ENCODE measurements around the gene TSC22D3.
"Not testable (repeated sequence)": the region's sequence is repeated elsewhere in the genome, so short reads cannot be mapped to it uniquely, and the experiment has no call there.

Gene TSC22D3

GRCh38 chrX:107712231-107713202 is 63.1 kb downstream of the TSC22D3 start:
- DNase-seq (ENCODE audit: low spot score), result peak; percentile 35

GRCh38 chrX:107711521-107712181 is 63.9 kb downstream of the TSC22D3 start:
- peak; percentile 20 for DNase-seq (ENCODE audit: low spot score)

GRCh38 chrX:107710617-107711391 is 64.8 kb downstream of the TSC22D3 start:
- DNase-seq (ENCODE audit: low spot score), result peak; percentile 91

GRCh38 chrX:107709266-107709806 is 66.3 kb downstream of the TSC22D3 start:
- DNase-seq (ENCODE audit: low spot score), result no peak

GRCh38 chrX:107708762-107709161 is 66.8 kb downstream of the TSC22D3 start:
- no peak for DNase-seq (ENCODE audit: low spot score)

- no peak for DNase-seq (ENCODE audit: low spot score)
Measured at GRCh38 chrX:107707866-107708265, 67.7 kb downstream of the TSC22D3 start.

GRCh38 chrX:107706309-107706708 is 69.3 kb downstream of the TSC22D3 start:
- no peak for DNase-seq (ENCODE audit: low spot score)

- DNase-seq (ENCODE audit: low spot score), result no peak
Measured at GRCh38 chrX:107704587-107704986, 71.0 kb downstream of the TSC22D3 start.

- DNase-seq (ENCODE audit: low spot score), result no peak
Measured at GRCh38 chrX:107704181-107704580, 71.4 kb downstream of the TSC22D3 start.

GRCh38 chrX:107701493-107702121 is 74.0 kb downstream of the TSC22D3 start:
- no peak for DNase-seq (ENCODE audit: low spot score)

- no peak for DNase-seq (ENCODE audit: low spot score)
Measured at GRCh38 chrX:107700790-107701189, 74.8 kb downstream of the TSC22D3 start.

- no peak for DNase-seq (ENCODE audit: low spot score)
Measured at GRCh38 chrX:107700317-107700774, 75.2 kb downstream of the TSC22D3 start.

GRCh38 chrX:107699616-107700015 is 76.0 kb downstream of the TSC22D3 start:
- DNase-seq (ENCODE audit: low spot score), result no peak

GRCh38 chrX:107691024-107691448 is 84.6 kb downstream of the TSC22D3 start:
- DNase-seq (ENCODE audit: low spot score), result no peak

GRCh38 chrX:107687445-107687844 is 88.1 kb downstream of the TSC22D3 start:
- DNase-seq (ENCODE audit: low spot score), result no peak

- no peak for DNase-seq (ENCODE audit: low spot score)
Measured at GRCh38 chrX:107686792-107687191, 88.8 kb downstream of the TSC22D3 start.

GRCh38 chrX:107686026-107686425 is 89.6 kb downstream of the TSC22D3 start:
- DNase-seq (ENCODE audit: low spot score), result no peak

- not testable (repeated sequence) for DNase-seq (ENCODE audit: low spot score)
Measured at GRCh38 chrX:107685586-107685985, 90.0 kb downstream of the TSC22D3 start.

- DNase-seq (ENCODE audit: low spot score), result peak; percentile 14
Measured at GRCh38 chrX:107684956-107685385, 90.6 kb downstream of the TSC22D3 start.

GRCh38 chrX:107683931-107684330 is 91.7 kb downstream of the TSC22D3 start:
- DNase-seq (ENCODE audit: low spot score), result no peak

Data from CD4-positive, alpha-beta T cell treated with Interleukin-2 at 100 ng/mL for 4 hours (primary cell).